Fibroblast of lung (primary cell): ENCODE results near the gene ALDH1L2. TPM values are rescaled to one million over a fixed set of nuclear protein-coding genes. Genes with fewer than 3 reads are reported as not detected.
A peak's percentile ranks its signal among the peaks of the same experiment; 100 is the strongest.

ENCODE experiments used
- DNase-seq, 2 donors: peaks; one replicate each; pipeline versions ENCODE4 v3.0.0 to v3.0.0-alpha.2; 2010; ENCODE audit warnings: low read depth in 2 of 2
- H2AFZ ChIP-seq: 2 replicates; pipeline ENCODE4 v1.5.1; 2012; ENCODE audit warnings: low read length, control low read depth, inconsistent platforms
- H3K27ac ChIP-seq: 2 replicates; pipeline ENCODE4 v1.5.1; 2011; ENCODE audit warnings: low read length, control low read depth; ENCODE audit not compliant: insufficient read depth
- H3K27me3 ChIP-seq: 2 replicates; pipeline ENCODE4 v1.5.1; 2011; ENCODE audit warnings: mild to moderate bottlenecking, low read length; ENCODE audit not compliant: control insufficient read depth, insufficient read depth
- H3K36me3 ChIP-seq: 2 replicates; pipeline ENCODE4 v1.5.1; 2011; ENCODE audit warnings: low read length; ENCODE audit not compliant: control insufficient read depth, insufficient read depth
- H3K4me1 ChIP-seq: 2 replicates; pipeline ENCODE4 v1.5.1; 2011; ENCODE audit warnings: low read length; ENCODE audit not compliant: control insufficient read depth, insufficient read depth; ENCODE audit errors: extremely low read depth
- H3K4me2 ChIP-seq: 2 replicates; pipeline ENCODE4 v1.5.1; 2011; ENCODE audit warnings: low read length, control low read depth; ENCODE audit not compliant: insufficient read depth; ENCODE audit errors: extremely low read depth
- H3K4me3 ChIP-seq, 4 experiments: fragments of 200-600 bp in 1 of 4; sonication (generic) in 1 of 4; replicated peaks in 1 of 4; 2 replicates each; pipeline ENCODE4 v1.5.1; 2011 to 2016; ENCODE audit warnings: low read length in 4 of 4, low read depth in 3 of 4, mild to moderate bottlenecking in 3 of 4, control low read depth in 2 of 4, inconsistent platforms in 1 of 4, mixed read lengths in 1 of 4; ENCODE audit not compliant: insufficient read depth in 1 of 4; ENCODE audit errors: control extremely low read depth in 1 of 4
- H3K79me2 ChIP-seq: 2 replicates; pipeline ENCODE4 v1.5.1; 2012; ENCODE audit warnings: mild to moderate bottlenecking, low read length, inconsistent platforms; ENCODE audit not compliant: control insufficient read depth, insufficient read depth
- H3K9ac ChIP-seq: 2 replicates; pipeline ENCODE4 v1.5.1; 2011; ENCODE audit warnings: mild to moderate bottlenecking, low read length, control low read depth; ENCODE audit not compliant: insufficient read depth
- H3K9me3 ChIP-seq: 2 replicates; pipeline ENCODE4 v1.5.1; 2012; ENCODE audit warnings: low read depth, low read length; ENCODE audit not compliant: control insufficient read depth, insufficient read depth
- H4K20me1 ChIP-seq: 2 replicates; pipeline ENCODE4 v1.5.1; 2011; ENCODE audit warnings: low read length; ENCODE audit not compliant: control insufficient read depth, insufficient read depth; ENCODE audit errors: extremely low read depth
- CTCF ChIP-seq, 2 donors: IDR thresholded peaks in 1 of 2; conservative IDR thresholded peaks in 1 of 2; 1 replicate in 1 of 2; 2 replicates in 1 of 2; pipeline ENCODE4 v1.5.1; 2011 to 2012; ENCODE audit warnings: low read length in 2 of 2, control low read depth in 1 of 2, inconsistent platforms in 1 of 2, low read depth in 1 of 2, mild to moderate bottlenecking in 1 of 2
- EZH2 ChIP-seq: IDR thresholded peaks from 2 replicates; pipeline ENCODE4 v1.5.1; 2012; ENCODE audit warnings: low read length, control low read depth, mild to moderate bottlenecking; ENCODE audit errors: missing control alignments
- polyA plus RNA-seq, 2 donors: library from polyadenylated mRNA; depleted of rRNA in 1 of 2; stranded (reverse) in 1 of 2; unstranded in 1 of 2; fragments of >200 nt; gene quantifications; 2 replicates each; pipeline ENCODE4 v1.2.1, GENCODE V29; 2011 to 2012; ENCODE audit warnings: missing spikeins in 1 of 2
- total RNA-seq: library from RNA; depleted of rRNA; stranded (reverse); fragments of >200 nt; gene quantifications from 2 replicates; pipeline ENCODE4 v1.2.1, GENCODE V29; 2014

ALDH1L2 gene
- total and polyA plus RNA-seq, 2 donors (not counting 1 experiment from before 2014, with no cell fraction given) = 59.1 to 88.2 TPM

GRCh38 chr12:105071981-105072380 lies 12.3 kb downstream of the ALDH1L2 start:
- Histone ChIP-seq H4K20me1 (no peaks in the 10 kb centered on the region), H2AFZ (no peak overlapping the region), H3K9ac (no peak overlapping the region), H3K79me2 (no peaks in the 10 kb centered on the region), H3K4me3 (no peak overlapping the region), H3K4me2 (no peak overlapping the region), H3K27me3 (no peaks in the 10 kb centered on the region), H3K4me1 (no peaks in the 10 kb centered on the region), H3K27ac (no peak overlapping the region), H3K9me3 (no peaks in the 10 kb centered on the region), H3K36me3 (peaks cover 4% of the 10 kb centered on the region)
- DNase-seq = no peak
- TF ChIP-seq EZH2 (no peak), CTCF (conservative IDR thresholded peaks at IDR 0.05 in 1 of 2, IDR thresholded peaks at IDR 0.05 in 1 of 2; ENCODE audit: low read depth in 1 of 2, low read length in 2 of 2) (no peak)

GRCh38 chr12:105069936-105070702 lies 14.1 kb downstream of the ALDH1L2 start:
- H3K36me3 ChIP-seq = peaks cover 9% of the 10 kb centered on the region
- no peaks in the 10 kb centered on the region for H3K27me3 ChIP-seq
- TF ChIP-seq EZH2 = no peak
- no peak for DNase-seq
- no peak overlapping the region for H3K4me2 ChIP-seq
- H3K9ac ChIP-seq = no peak overlapping the region
- H3K27ac ChIP-seq = no peak overlapping the region
- no peaks in the 10 kb centered on the region for H4K20me1 ChIP-seq
- H3K4me1 ChIP-seq = no peaks in the 10 kb centered on the region
- H3K4me3 ChIP-seq = no peak overlapping the region
- H3K9me3 ChIP-seq = no peaks in the 10 kb centered on the region
- H3K79me2 ChIP-seq = no peaks in the 10 kb centered on the region
- H2AFZ ChIP-seq = no peak overlapping the region

- no peaks in the 10 kb centered on the region for H3K9me3 ChIP-seq
- H3K79me2 ChIP-seq = no peaks in the 10 kb centered on the region
- H3K9ac ChIP-seq = no peak overlapping the region
- H3K27me3 ChIP-seq = no peaks in the 10 kb centered on the region
- no peak overlapping the region for H3K4me3 ChIP-seq
- no peak for TF ChIP-seq CTCF (conservative IDR thresholded peaks at IDR 0.05 in 1 of 2, IDR thresholded peaks at IDR 0.05 in 1 of 2; ENCODE audit: low read depth in 1 of 2, low read length in 2 of 2)
- no peak for TF ChIP-seq EZH2
- H3K4me2 ChIP-seq = no peak overlapping the region
- no peak overlapping the region for H3K27ac ChIP-seq
- no peak overlapping the region for H2AFZ ChIP-seq
- H4K20me1 ChIP-seq = no peaks in the 10 kb centered on the region
- peaks cover 11% of the 10 kb centered on the region for H3K36me3 ChIP-seq
- DNase-seq = peak; percentile 57 to 76
- H3K4me1 ChIP-seq = no peaks in the 10 kb centered on the region
These were observed 16.7 kb downstream of the ALDH1L2 start for GRCh38 chr12:105067511-105068031.
